ENCODE data around the gene ZNF385A.

DNA sequence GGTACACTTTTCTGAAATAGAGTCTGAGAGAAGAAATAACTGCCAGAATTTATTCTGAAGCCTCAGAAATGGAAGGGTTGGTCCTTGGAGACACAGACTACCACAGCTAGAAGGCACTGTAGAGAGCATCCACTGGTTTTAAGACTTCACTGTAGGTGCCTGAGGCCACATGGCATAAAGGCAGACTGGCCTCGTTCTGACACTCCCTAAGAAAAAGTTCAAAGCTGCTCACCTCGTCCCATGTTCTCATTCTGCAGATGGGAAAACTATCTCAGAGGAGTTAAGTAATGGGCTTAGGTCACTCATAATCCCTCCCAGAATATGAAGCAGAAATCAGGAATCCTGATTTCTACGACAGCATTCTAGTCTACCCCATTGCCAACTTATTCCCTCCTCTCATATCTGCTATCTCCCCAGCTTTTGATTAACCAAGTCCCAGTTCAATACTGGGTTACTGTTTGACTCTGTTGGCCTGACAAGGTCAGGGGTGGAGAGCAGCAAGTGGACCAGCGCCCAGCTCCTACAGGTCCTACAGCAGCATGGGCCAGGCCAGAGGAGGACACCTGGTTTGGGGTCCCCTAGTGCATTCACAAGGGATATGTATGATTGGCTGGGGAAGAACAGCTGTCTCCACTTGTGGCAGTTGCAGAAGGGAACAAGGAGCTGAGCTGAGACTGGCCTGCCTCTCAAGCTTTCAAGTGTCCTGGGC, 30.8 kb upstream of the ZNF385A start:
- TF ChIP-seq GATA3 (IDR thresholded peaks at IDR 0.05; ENCODE audit: low read depth, low read length), result no peak
- no peak for TF ChIP-seq GATA2 (IDR thresholded peaks at IDR 0.05; ENCODE audit: low read depth, low read length)

Measured in SH-SY5Y (cell line).